ENCODE results near the gene SFT2D3. TPM values are rescaled to one million over a fixed set of nuclear protein-coding genes. Genes with fewer than 3 reads are reported as not detected.

Gene SFT2D3
- total RNA-seq, 2 experiments from 2014 or later: 2.8 to 3.1 TPM

GRCh38 chr2:127704641-127705390, 3.5 kb downstream of the SFT2D3 start:
- peaks cover 44% of the 10 kb centered on the region for H3K36me3 Mint-ChIP-seq (ENCODE audit: low read depth)
- intact Hi-C loops (cut with DNase I, micrococcal nuclease): loop anchor here in 1 of 2 experiments (5.0 kb wide), 3 partner anchors 58 to 387 kb away; partner anchors contain the start of genes GPR17, MAP3K2 and UGGT1

GRCh38 chr2:127705391-127706065, 4.2 kb downstream of the SFT2D3 start:
- Mint-ChIP-seq H3K9me3 (ENCODE audit: low read depth) (no peaks in the 10 kb centered on the region), H3K4me3 (no peak overlapping the region), H3K27me3 (no peaks in the 10 kb centered on the region), H3K4me1 (peaks cover 33% of the 10 kb centered on the region), H3K27ac (no peak overlapping the region), H3K36me3 (ENCODE audit: low read depth) (peaks cover 44% of the 10 kb centered on the region)
- DNase-seq (no peak), ATAC-seq (no peak)
- intact Hi-C loops (cut with DNase I, micrococcal nuclease): no loop called here
- ChIA-PET CTCF (interaction anchor here (0.6 to 0.9 kb wide), 4 partner anchors 10 to 182 kb away, joined by 3 read pairs; no protein-coding TSS in a partner anchor), POLR2A (no interaction called here)

More at GRCh38 chr2:127704641-127705390, 3.5 kb downstream of the SFT2D3 start:
- ChIA-PET POLR2A (interaction anchor here (0.5 to 1.0 kb wide), 2 partner anchors 55 to 101 kb away, joined by 3 to 4 read pairs; no protein-coding TSS in a partner anchor), CTCF (interaction anchor here (0.6 to 1.4 kb wide), 3 partner anchors 10 to 177 kb away, joined by 3 to 4 read pairs (median 3); no protein-coding TSS in a partner anchor)
- Mint-ChIP-seq H3K9me3 (ENCODE audit: low read depth) (no peaks in the 10 kb centered on the region), H3K27ac (no peak overlapping the region), H3K4me3 (no peak overlapping the region), H3K4me1 (peaks cover 38% of the 10 kb centered on the region), H3K27me3 (no peaks in the 10 kb centered on the region)
- DNase-seq (no peak), ATAC-seq (no peak)

- H3K27ac Mint-ChIP-seq: no peak overlapping the region
- no peak for DNase-seq
- ATAC-seq: no peak
- H3K27me3 Mint-ChIP-seq: no peaks in the 10 kb centered on the region
- no peak overlapping the region for H3K4me3 Mint-ChIP-seq
- peaks cover 47% of the 10 kb centered on the region for H3K36me3 Mint-ChIP-seq (ENCODE audit: low read depth)
- peaks cover 32% of the 10 kb centered on the region for H3K4me1 Mint-ChIP-seq
- intact Hi-C loops (cut with DNase I, micrococcal nuclease): no loop called here
- no peaks in the 10 kb centered on the region for H3K9me3 Mint-ChIP-seq (ENCODE audit: low read depth)
- ChIA-PET POLR2A (no interaction called here), CTCF (interaction anchor here (0.7 to 0.9 kb wide), 3 partner anchors 9 to 181 kb away, joined by 3 read pairs; no protein-coding TSS in a partner anchor)
These were observed 5.1 kb downstream of the SFT2D3 start for GRCh38 chr2:127706215-127706990.

GRCh38 chr2:127707890-127708648, 6.8 kb downstream of the SFT2D3 start:
- intact Hi-C loops (cut with DNase I, micrococcal nuclease): no loop called here
- H3K27ac Mint-ChIP-seq: no peak overlapping the region
- peaks cover 40% of the 10 kb centered on the region for H3K36me3 Mint-ChIP-seq (ENCODE audit: low read depth)

GRCh38 chr2:127709336-127709735, 8.0 kb downstream of the SFT2D3 start:
- no peak overlapping the region for H3K4me3 Mint-ChIP-seq
- no peak for DNase-seq
- intact Hi-C loops (cut with DNase I, micrococcal nuclease): no loop called here
- CTCF ChIA-PET: no interaction called here
- no peak overlapping the region for H3K27ac Mint-ChIP-seq
- no peaks in the 10 kb centered on the region for H3K27me3 Mint-ChIP-seq
- POLR2A ChIA-PET: no interaction called here
- no peaks in the 10 kb centered on the region for H3K9me3 Mint-ChIP-seq (ENCODE audit: low read depth)
- no peak for ATAC-seq
- H3K36me3 Mint-ChIP-seq (ENCODE audit: low read depth): peaks cover 39% of the 10 kb centered on the region
- peaks cover 14% of the 10 kb centered on the region for H3K4me1 Mint-ChIP-seq

More at GRCh38 chr2:127707890-127708648, 6.8 kb downstream of the SFT2D3 start:
- no peak for ATAC-seq
- no peaks in the 10 kb centered on the region for H3K27me3 Mint-ChIP-seq
- H3K4me3 Mint-ChIP-seq: no peak overlapping the region
- ChIA-PET CTCF (no interaction called here), POLR2A (no interaction called here)
- H3K4me1 Mint-ChIP-seq: peaks cover 23% of the 10 kb centered on the region
- DNase-seq: no peak
- no peaks in the 10 kb centered on the region for H3K9me3 Mint-ChIP-seq (ENCODE audit: low read depth)

GRCh38 chr2:127712999-127713398, 11.7 kb downstream of the SFT2D3 start:
- H3K27ac Mint-ChIP-seq: no peak overlapping the region
- ChIA-PET POLR2A (no interaction called here), CTCF (no interaction called here)
- intact Hi-C loops (cut with DNase I, micrococcal nuclease): no loop called here
- peaks cover 25% of the 10 kb centered on the region for H3K36me3 Mint-ChIP-seq (ENCODE audit: low read depth)
- H3K4me3 Mint-ChIP-seq: no peak overlapping the region
- no peak for DNase-seq
- no peaks in the 10 kb centered on the region for H3K9me3 Mint-ChIP-seq (ENCODE audit: low read depth)
- no peaks in the 10 kb centered on the region for H3K4me1 Mint-ChIP-seq
- no peak for ATAC-seq
- H3K27me3 Mint-ChIP-seq: no peaks in the 10 kb centered on the region

GRCh38 chr2:127713562-127713961, 12.3 kb downstream of the SFT2D3 start:
- Mint-ChIP-seq H3K36me3 (ENCODE audit: low read depth) (peaks cover 30% of the 10 kb centered on the region), H3K27ac (no peak overlapping the region), H3K9me3 (ENCODE audit: low read depth) (no peaks in the 10 kb centered on the region), H3K4me1 (no peaks in the 10 kb centered on the region), H3K27me3 (no peaks in the 10 kb centered on the region), H3K4me3 (no peak overlapping the region)
- ATAC-seq (no peak), DNase-seq (no peak)
- ChIA-PET POLR2A (no interaction called here), CTCF (interaction anchor here (1.1 kb wide), 1 partner anchor 21 kb away, joined by 3 read pairs; no protein-coding TSS in a partner anchor)
- intact Hi-C loops (cut with DNase I, micrococcal nuclease): no loop called here

GRCh38 chr2:127715778-127716449, 14.6 kb downstream of the SFT2D3 start:
- ChIA-PET POLR2A (no interaction called here), CTCF (interaction anchor here (0.7 to 1.2 kb wide), 2 partner anchors 9 to 10 kb away, joined by 3 to 5 read pairs; no protein-coding TSS in a partner anchor)
- no peak overlapping the region for H3K4me3 Mint-ChIP-seq
- peaks cover 37% of the 10 kb centered on the region for H3K36me3 Mint-ChIP-seq (ENCODE audit: low read depth)
- H3K27ac Mint-ChIP-seq: no peak overlapping the region
- DNase-seq (no peak), ATAC-seq (no peak)
- intact Hi-C loops (cut with DNase I, micrococcal nuclease): no loop called here
- no peaks in the 10 kb centered on the region for H3K4me1 Mint-ChIP-seq
- H3K9me3 Mint-ChIP-seq (ENCODE audit: low read depth): no peaks in the 10 kb centered on the region
- H3K27me3 Mint-ChIP-seq: no peaks in the 10 kb centered on the region

- intact Hi-C loops (cut with DNase I, micrococcal nuclease): no loop called here
- ChIA-PET POLR2A (no interaction called here), CTCF (no interaction called here)
- H3K27me3 Mint-ChIP-seq: no peaks in the 10 kb centered on the region
- DNase-seq (no peak), ATAC-seq (no peak)
- no peak overlapping the region for H3K27ac Mint-ChIP-seq
- peaks cover 49% of the 10 kb centered on the region for H3K36me3 Mint-ChIP-seq (ENCODE audit: low read depth)
- H3K9me3 Mint-ChIP-seq (ENCODE audit: low read depth): no peaks in the 10 kb centered on the region
- no peak overlapping the region for H3K4me3 Mint-ChIP-seq
- peaks cover 10% of the 10 kb centered on the region for H3K4me1 Mint-ChIP-seq
These were observed 17.0 kb downstream of the SFT2D3 start for GRCh38 chr2:127718271-127718670.

GRCh38 chr2:127719301-127720218, 18.3 kb downstream of the SFT2D3 start:
- no peak overlapping the region for H3K4me3 Mint-ChIP-seq
- CTCF ChIA-PET: interaction anchor here (0.9 kb wide), 1 partner anchor 20 kb away, joined by 3 read pairs; no protein-coding TSS in a partner anchor
- H3K27me3 Mint-ChIP-seq: no peaks in the 10 kb centered on the region
- ATAC-seq (no peak), DNase-seq (no peak)
- POLR2A ChIA-PET: no interaction called here
- H3K36me3 Mint-ChIP-seq (ENCODE audit: low read depth): peaks cover 52% of the 10 kb centered on the region
- no peaks in the 10 kb centered on the region for H3K9me3 Mint-ChIP-seq (ENCODE audit: low read depth)
- H3K27ac Mint-ChIP-seq: no peak overlapping the region
- intact Hi-C loops (cut with DNase I, micrococcal nuclease): no loop called here
- peaks cover 10% of the 10 kb centered on the region for H3K4me1 Mint-ChIP-seq

Measured in activated CD4-positive, alpha-beta T cell treated with anti-CD3 and anti-CD28 coated beads for 36 hours (primary cell).